Nephron progenitor cell (in vitro differentiated cells): ENCODE measurements around the gene PTPRD.

Experiments used
- DNase-seq: peaks from one replicate; pipeline ENCODE4 v3.0.0; 2021
- H3K27ac Mint-ChIP-seq: 2 replicates; pipeline ENCODE4 v1.8.0; 2021; ENCODE audit warnings: mild to moderate bottlenecking, moderate library complexity, mixed read lengths
- H3K27me3 Mint-ChIP-seq: 2 replicates; pipeline ENCODE4 v1.8.0; 2021; ENCODE audit warnings: mild to moderate bottlenecking, low read depth, mixed read lengths; ENCODE audit not compliant: poor library complexity
- H3K36me3 Mint-ChIP-seq: 2 replicates; pipeline ENCODE4 v1.8.0; 2021; ENCODE audit warnings: low read depth, mixed read lengths
- H3K4me1 Mint-ChIP-seq: 2 replicates; pipeline ENCODE4 v1.8.0; 2021; ENCODE audit warnings: mixed read lengths
- H3K4me3 Mint-ChIP-seq: 2 replicates; pipeline ENCODE4 v1.8.0; 2021; ENCODE audit warnings: mild to moderate bottlenecking, moderate library complexity, mixed read lengths
- H3K9me3 Mint-ChIP-seq: 2 replicates; pipeline ENCODE4 v1.8.0; 2021; ENCODE audit warnings: mild to moderate bottlenecking, moderate library complexity, mixed read lengths
- CTCF ChIP-seq: fragments of 200-600 bp; sonication (generic); IDR thresholded peaks from 2 replicates; pipeline ENCODE4 v1.5.0; 2021; ENCODE audit warnings: antibody characterized with exemption

Gene PTPRD

GRCh38 chr9:10274175-10274574 lies 338.6 kb downstream of the PTPRD start:
- Mint-ChIP-seq H3K27me3 (no peaks in the 10 kb centered on the region), H3K36me3 (no peaks in the 10 kb centered on the region), H3K4me3 (no peak overlapping the region), H3K27ac (no peak overlapping the region), H3K9me3 (peaks cover 7% of the 10 kb centered on the region), H3K4me1 (no peaks in the 10 kb centered on the region)
- no peak for TF ChIP-seq CTCF
- DNase-seq: no peak

GRCh38 chr9:10272830-10273229 lies 340.0 kb downstream of the PTPRD start:
- H3K27me3 Mint-ChIP-seq: no peaks in the 10 kb centered on the region
- H3K36me3 Mint-ChIP-seq: no peaks in the 10 kb centered on the region
- DNase-seq: no peak
- H3K9me3 Mint-ChIP-seq: peaks cover 4% of the 10 kb centered on the region
- no peak overlapping the region for H3K27ac Mint-ChIP-seq
- TF ChIP-seq CTCF: no peak
- H3K4me1 Mint-ChIP-seq: peaks cover 7% of the 10 kb centered on the region
- no peak overlapping the region for H3K4me3 Mint-ChIP-seq

- no peak overlapping the region for H3K27ac Mint-ChIP-seq
- peak; percentile 59 for TF ChIP-seq CTCF
- no peaks in the 10 kb centered on the region for H3K27me3 Mint-ChIP-seq
- no peak overlapping the region for H3K4me3 Mint-ChIP-seq
- peak; percentile 62 for DNase-seq
- H3K36me3 Mint-ChIP-seq: no peaks in the 10 kb centered on the region
- peaks cover 7% of the 10 kb centered on the region for H3K4me1 Mint-ChIP-seq
- peaks cover 14% of the 10 kb centered on the region for H3K9me3 Mint-ChIP-seq
Observed at GRCh38 chr9:10268531-10269485, 344.0 kb downstream of the PTPRD start.

GRCh38 chr9:10265153-10265631 lies 347.6 kb downstream of the PTPRD start:
- H3K27ac Mint-ChIP-seq: peak overlapping the region; percentile 6
- H3K9me3 Mint-ChIP-seq: peaks cover 23% of the 10 kb centered on the region
- peaks cover 8% of the 10 kb centered on the region for H3K36me3 Mint-ChIP-seq
- TF ChIP-seq CTCF: no peak
- no peak overlapping the region for H3K4me3 Mint-ChIP-seq
- peaks cover 7% of the 10 kb centered on the region for H3K4me1 Mint-ChIP-seq
- no peak for DNase-seq
- H3K27me3 Mint-ChIP-seq: no peaks in the 10 kb centered on the region

- Mint-ChIP-seq H3K27ac (no peak overlapping the region), H3K9me3 (peaks cover 23% of the 10 kb centered on the region), H3K4me1 (no peaks in the 10 kb centered on the region), H3K4me3 (no peak overlapping the region), H3K27me3 (no peaks in the 10 kb centered on the region), H3K36me3 (peaks cover 8% of the 10 kb centered on the region)
- DNase-seq: no peak
- no peak for TF ChIP-seq CTCF
Observed at GRCh38 chr9:10260501-10260900, 352.3 kb downstream of the PTPRD start.

- Mint-ChIP-seq H3K36me3 (peaks cover 8% of the 10 kb centered on the region), H3K27me3 (no peaks in the 10 kb centered on the region), H3K4me3 (no peak overlapping the region), H3K27ac (no peak overlapping the region), H3K4me1 (no peaks in the 10 kb centered on the region), H3K9me3 (peaks cover 18% of the 10 kb centered on the region)
- DNase-seq: no peak
- no peak for TF ChIP-seq CTCF
Observed at GRCh38 chr9:10259668-10260067, 353.1 kb downstream of the PTPRD start.
